GM18907 (cell line): ENCODE measurements around the gene PCDHA3.
"Not testable (repeated sequence)": the region's sequence is repeated elsewhere in the genome, so short reads cannot be mapped to it uniquely, and the experiment has no call there.

Source experiments
- ATAC-seq: cut with Tn5 transposase; IDR thresholded peaks from one replicate; pipeline ENCODE4 v1.9.1; 2021; ENCODE audit warnings: mild to moderate bottlenecking, moderate library complexity; ENCODE audit not compliant: unreplicated experiment

Gene PCDHA3

DNA sequence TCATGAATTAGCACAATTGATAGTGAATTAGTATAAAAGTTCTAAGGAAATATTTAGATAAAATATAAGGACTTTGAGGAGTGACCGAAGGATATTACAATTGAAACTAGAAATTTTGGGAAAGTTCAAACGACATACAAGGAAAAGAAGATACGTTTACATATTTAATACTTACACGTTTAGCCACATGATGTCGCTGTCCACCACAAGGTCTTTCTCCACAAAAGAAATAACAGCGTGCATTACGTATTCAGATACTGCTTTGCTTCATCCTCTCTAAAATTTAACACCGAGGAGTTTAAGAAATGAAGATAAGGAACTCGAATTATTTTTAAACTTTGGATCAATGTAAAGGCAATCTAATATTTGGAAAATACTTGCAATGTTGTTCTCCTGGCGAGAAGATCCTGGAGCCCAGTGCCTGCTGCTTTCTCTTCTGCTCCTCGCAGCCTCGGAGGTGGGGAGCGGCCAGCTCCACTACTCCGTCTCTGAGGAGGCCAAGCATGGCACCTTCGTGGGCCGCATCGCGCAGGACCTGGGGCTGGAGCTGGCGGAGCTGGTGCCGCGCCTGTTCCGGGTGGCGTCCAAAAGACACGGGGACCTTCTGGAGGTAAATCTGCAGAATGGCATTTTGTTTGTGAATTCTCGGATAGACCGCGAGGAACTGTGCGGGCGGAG is at the start of gene PCDHA3:
PCDHA3 (plus strand) TSS at position 242 of the 678 bp plus-strand sequence.
- no peak for ATAC-seq

DNA sequence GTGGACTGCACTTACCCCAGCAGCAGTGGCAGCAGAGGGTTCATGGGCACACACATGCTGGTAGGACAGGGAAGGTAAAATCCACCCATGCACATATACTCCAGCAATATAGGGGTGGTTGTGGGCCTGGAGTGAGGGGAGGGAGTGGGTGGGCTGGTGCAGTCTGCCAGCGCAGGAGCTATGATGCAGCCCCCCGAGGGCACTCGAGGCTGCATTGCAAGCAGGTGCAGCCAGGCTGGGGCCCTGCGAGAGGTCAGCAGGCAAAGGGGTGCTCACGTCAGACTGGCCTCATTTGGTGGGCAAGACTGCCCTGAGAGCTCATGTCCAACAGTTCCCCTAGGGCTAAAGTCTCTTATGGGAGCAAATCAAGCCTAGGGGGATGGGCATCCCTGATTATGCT is 47.3 kb upstream of the PCDHA3 start:
- no peak for ATAC-seq

DNA sequence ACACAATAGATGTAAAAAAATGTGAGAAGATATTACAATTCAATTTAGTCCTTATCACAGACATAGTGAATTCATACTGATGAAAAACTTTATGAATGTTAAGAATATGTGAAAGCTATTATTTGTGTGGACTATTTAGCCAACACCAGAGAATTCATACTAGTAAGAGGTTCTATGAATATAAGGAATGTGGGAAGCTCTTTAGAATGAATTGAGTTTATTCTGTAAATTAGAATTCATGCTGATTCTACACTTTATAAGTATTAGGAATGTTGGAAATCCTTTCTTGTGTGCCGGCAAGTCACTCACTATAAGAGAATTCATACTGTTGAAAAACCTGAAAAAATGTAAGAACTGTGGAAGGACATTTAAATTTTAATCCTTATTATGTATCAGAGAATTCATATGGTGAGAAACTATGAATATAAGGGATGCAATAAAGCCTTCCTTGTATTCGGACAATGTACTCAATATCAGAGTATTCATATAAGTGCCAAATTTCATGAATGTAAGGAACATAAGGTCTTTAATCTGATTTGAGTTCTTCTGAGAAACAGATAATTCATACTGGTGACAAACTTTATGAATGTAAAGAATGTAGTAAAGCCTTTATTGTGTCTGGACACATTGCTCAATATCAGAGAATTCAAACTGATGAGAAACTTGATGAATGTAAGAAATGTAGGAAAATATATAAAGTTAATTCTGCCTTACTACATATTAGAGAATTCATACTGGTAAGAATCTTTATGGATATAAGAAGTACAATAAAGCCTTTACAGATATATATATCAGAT is 36.5 kb upstream of the PCDHA3 start:
- ATAC-seq = no peak

DNA sequence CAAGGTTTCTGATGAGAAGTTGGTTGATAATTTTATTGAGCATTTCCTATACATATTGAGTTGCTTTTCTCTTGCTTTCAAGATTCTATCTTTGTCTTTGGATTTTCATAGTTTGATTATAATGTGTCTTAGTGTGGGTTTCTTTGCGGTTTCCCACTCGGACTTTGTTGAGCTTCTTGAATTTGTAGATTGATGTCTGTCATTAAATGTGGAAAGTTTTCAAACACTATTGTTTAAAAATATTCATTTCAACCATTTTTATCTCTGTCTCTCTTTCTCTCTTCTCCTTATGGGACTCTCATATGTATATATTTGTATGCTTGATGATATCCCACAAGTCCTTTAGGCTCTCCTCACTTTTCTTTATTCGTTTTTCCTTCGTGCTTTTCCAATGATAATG is 33.4 kb upstream of the PCDHA3 start:
- ATAC-seq = no peak

DNA sequence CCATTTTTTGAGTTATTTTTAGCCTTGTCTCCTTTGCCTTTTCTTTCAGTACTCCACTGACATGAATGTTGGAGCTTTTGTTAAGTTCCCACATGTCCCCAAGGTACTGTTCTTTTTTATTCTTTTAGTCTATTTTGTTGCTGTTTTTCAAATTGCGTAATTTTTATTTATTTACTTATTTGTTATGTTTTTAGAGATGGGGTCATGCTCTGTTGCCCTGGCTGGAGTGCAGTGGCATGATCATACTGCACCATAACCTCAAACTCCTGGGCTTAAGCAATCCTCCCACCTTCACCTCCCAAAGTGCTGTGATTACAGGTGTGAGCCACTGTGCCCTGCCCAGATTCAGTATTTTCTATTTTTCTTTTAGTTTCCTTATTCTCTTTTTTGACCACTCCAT is 20.3 kb upstream of the PCDHA3 start:
- no peak for ATAC-seq

DNA sequence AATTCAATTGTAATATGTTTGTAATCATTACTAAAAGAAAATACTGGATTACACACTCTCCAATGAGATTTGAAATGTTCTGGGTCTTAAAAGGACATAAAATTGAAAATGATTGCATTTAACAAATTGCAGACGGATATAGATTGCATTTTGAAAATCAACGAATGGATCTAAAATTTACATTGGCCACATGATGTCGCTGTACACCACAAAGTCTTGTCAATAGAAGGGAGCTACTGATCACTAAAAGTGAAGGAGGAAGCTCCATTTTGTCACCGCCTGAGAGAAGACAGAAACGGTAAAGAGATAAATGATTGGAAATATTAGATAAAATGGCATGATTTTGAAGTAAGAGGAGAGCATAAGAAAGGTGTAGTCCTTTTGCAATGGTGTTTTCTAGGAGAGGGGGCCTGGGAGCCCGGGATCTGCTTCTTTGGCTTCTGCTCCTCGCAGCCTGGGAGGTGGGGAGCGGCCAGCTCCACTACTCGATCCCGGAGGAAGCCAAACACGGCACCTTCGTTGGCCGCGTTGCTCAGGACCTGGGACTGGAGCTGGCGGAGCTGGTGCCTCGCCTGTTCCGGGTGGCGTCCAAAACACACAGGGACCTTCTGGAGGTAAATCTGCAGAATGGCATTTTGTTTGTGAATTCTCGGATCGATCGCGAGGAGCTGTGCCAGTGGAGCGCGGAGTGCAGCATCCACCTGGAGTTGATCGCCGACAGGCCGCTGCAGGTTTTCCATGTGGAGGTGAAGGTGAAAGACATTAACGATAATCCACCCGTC is 14.8 kb upstream of the PCDHA3 start, which contains the start of gene PCDHA1:
PCDHA1 (plus strand) TSS at position 236 of the 782 bp plus-strand sequence.
- ATAC-seq = no peak

DNA sequence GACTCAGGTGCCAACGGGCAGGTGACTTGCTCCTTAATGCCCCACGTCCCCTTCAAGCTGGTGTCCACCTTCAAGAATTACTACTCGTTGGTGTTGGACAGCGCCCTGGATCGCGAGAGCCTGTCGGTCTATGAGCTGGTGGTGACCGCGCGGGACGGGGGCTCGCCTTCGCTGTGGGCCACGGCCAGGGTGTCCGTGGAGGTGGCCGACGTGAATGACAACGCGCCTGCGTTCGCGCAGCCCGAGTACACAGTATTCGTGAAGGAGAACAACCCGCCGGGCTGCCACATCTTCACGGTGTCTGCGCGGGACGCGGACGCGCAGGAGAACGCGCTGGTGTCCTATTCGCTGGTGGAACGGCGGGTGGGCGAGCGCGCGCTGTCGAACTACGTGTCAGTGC is 13.4 kb upstream of the PCDHA3 start:
- not testable (repeated sequence) for ATAC-seq

DNA sequence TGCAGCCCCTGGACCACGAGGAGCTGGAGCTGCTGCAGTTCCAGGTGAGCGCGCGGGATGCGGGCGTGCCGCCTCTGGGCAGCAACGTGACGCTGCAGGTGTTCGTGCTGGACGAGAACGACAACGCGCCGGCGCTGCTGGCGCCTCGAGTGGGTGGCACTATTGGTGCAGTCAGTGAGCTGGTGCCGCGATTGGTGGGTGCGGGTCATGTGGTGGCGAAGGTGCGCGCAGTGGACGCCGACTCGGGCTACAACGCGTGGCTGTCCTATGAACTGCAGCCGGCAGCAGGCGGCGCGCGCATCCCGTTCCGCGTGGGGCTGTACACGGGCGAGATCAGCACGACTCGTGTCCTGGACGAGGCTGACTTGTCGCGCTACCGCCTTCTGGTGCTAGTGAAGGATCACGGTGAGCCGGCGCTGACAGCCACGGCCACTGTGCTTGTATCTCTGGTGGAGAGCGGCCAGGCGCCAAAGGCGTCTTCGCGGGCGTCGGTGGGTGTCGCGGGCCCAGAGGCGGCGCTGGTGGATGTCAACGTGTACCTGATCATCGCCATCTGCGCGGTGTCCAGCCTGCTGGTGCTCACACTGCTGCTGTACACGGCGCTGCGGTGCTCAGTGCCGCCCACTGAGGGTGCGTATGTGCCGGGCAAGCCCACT is 12.9 kb upstream of the PCDHA3 start:
- not testable (repeated sequence) for ATAC-seq

DNA sequence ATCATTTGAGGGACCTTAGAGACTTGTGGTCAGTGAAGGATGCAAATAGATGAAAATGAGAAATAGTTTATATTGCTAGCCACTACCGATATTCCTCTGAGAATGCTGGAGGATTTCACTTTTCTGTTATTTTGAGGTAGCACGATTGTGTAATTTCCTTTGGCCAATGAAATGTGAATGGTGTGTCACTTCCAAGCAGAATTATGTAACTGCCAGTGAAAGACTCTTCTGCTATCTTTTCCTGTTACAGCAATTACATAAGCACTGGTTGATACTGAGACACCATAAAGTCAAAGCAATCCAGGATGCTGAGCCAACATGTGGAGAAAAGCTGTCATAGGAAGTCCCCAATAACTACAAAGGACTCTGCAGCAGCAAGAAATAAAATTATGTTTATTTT is 9.8 kb upstream of the PCDHA3 start:
- ATAC-seq = no peak

DNA sequence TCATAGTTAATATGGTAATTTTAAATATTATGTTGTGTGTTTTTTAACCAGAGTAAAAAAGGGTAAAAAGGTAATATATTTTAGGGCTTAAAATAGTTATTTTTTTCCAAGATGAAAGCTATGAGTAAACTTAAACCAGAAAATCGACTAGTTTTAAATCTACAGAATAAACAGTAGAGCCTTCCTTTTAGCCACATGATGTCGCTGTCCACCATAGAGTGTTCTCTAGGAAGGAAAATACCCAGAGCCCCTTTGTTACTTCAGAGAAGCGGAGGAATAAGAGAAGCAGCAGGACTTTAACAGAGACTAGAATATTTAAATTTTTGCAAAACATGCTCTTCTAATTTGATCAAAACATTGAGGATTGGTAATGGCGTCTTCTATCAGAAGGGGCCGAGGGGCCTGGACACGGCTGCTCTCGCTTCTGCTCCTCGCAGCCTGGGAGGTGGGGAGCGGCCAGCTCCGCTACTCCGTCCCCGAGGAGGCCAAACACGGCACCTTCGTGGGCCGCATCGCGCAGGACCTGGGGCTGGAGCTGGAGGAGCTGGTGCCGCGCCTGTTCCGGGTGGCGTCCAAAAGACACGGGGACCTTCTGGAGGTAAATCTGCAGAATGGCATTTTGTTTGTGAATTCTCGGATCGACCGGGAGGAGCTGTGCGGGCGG is 6.1 kb upstream of the PCDHA3 start, which contains the start of gene PCDHA2:
PCDHA2 (plus strand) TSS at position 258 of the 664 bp plus-strand sequence.
- no peak for ATAC-seq

DNA sequence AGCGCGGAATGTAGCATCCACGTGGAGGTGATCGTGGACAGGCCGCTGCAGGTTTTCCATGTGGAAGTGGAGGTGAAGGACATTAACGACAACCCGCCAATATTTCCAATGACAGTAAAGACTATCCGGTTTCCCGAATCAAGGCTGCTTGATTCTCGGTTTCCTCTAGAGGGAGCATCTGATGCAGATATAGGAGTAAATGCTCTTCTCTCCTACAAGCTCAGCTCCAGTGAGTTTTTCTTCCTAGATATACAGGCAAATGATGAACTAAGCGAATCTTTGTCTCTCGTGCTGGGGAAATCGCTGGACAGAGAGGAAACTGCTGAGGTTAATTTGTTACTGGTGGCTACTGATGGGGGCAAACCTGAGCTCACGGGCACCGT is 5.6 kb upstream of the PCDHA3 start:
- no peak for ATAC-seq

DNA sequence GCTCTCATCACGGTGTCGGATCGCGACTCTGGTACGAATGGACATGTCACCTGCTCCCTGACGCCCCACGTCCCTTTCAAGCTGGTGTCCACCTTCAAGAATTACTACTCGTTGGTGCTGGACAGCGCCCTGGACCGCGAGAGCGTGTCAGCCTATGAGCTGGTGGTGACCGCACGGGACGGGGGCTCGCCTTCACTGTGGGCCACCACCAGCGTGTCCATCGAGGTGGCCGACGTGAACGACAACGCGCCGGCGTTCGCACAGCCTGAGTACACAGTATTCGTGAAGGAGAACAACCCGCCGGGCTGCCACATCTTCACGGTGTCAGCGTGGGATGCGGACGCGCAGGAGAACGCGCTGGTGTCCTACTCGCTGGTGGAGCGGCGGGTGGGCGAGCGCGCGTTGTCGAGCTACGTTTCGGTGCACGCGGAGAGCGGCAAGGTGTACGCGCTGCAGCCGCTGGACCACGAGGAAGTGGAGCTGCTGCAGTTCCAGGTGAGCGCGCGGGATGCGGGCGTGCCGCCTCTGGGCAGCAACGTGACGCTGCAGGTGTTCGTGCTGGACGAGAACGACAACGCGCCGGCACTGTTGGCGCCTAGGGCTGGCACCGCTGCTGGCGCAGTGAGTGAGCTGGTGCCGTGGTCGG is 4.7 kb upstream of the PCDHA3 start:
- ATAC-seq = not testable (repeated sequence)

DNA sequence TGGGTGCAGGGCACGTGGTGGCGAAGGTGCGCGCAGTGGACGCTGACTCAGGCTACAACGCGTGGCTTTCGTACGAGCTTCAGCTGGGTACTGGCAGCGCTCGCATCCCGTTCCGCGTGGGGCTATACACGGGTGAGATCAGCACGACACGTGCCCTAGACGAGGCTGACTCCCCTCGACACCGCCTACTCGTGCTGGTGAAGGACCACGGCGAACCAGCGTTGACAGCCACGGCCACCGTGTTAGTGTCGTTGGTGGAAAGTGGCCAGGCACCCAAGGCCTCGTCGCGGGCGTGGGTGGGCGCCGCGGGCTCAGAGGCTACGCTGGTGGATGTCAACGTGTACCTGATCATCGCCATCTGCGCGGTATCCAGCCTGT is 4.2 kb upstream of the PCDHA3 start:
- ATAC-seq = no peak

DNA sequence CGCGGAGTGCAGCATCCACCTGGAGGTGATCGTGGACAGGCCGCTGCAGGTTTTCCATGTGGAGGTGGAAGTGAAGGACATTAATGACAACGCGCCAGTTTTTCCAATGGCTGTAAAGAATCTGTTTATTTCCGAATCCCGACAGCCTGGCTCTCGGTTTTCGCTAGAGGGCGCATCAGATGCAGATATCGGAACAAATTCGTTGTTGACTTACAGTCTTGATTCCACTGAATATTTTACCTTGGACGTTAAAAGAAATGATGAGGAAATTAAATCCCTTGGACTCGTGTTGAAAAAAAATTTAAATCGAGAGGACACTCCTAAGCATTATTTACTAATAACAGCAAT is 611 bp downstream of the PCDHA3 start:
- no peak for ATAC-seq

DNA sequence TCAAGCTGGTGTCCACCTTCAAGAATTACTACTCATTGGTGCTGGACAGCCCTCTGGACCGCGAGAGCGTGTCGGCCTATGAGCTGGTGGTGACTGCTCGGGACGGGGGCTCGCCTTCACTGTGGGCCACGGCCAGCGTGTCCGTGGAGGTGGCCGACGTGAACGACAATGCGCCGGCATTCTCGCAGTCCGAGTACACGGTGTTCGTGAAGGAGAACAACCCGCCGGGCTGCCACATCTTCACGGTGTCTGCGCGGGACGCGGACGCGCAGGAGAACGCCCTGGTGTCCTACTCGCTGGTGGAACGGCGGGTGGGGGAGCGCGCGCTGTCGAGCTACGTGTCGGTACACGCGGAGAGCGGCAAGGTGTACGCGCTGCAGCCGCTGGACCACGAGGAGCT is 1.5 kb downstream of the PCDHA3 start:
- not testable (repeated sequence) for ATAC-seq

DNA sequence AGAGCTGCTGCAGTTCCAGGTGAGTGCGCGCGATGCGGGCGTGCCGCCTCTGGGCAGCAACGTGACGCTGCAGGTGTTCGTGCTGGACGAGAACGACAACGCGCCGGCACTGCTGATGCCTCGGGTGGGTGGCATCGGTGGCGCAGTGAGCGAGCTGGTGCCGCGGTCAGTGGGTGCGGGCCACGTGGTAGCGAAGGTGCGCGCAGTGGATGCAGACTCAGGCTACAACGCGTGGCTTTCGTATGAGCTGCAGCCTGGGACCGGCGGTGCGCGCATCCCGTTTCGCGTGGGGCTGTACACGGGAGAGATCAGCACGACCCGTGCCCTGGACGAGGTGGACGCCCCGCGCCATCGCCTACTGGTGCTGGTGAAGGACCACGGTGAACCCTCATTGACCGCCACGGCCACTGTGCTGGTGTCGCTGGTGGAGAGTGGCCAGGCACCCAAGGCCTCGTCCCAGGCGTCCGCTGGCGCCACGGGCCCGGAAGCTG is 2.0 kb downstream of the PCDHA3 start:
- ATAC-seq = no peak

DNA sequence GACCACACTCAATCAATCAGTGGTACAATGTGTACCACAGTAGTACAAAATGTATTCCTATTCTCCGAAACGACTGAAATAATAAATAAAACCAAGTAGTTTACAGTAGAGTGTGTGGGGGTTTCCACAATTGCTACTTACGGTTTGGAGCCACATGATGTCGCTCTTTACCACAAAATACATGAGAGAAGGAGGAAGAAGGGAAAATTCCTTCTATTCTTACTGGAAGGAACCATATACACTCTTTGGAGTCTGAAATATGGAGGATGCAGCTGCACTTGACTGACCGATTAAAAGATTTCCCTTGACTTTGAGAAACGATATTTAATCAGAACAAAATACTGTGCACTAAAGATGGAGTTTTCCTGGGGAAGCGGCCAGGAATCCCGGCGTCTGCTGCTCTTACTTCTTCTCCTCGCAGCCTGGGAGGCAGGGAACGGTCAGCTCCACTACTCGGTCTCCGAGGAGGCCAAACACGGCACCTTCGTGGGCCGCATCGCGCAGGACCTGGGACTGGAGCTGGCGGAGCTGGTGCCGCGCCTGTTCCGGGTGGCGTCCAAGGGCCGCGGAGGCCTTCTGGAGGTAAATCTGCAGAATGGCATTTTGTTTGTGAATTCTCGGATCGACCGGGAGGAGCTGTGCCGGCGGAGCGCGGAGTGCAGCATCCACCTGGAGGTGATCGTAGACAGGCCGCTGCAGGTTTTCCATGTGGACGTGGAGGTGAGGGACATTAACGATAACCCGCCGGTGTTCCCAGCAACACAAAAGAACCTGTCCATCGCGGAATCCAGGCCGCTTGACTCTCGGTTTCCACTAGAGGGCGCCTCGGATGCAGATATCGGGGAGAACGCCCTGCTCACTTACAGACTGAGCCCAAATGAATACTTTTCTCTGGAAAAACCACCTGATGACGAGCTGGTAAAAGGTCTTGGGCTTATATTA is 6.2 kb downstream of the PCDHA3 start, which contains the start of gene PCDHA4:
PCDHA4 (plus strand) TSS at position 235 of the 942 bp plus-strand sequence.
- ATAC-seq = no peak

DNA sequence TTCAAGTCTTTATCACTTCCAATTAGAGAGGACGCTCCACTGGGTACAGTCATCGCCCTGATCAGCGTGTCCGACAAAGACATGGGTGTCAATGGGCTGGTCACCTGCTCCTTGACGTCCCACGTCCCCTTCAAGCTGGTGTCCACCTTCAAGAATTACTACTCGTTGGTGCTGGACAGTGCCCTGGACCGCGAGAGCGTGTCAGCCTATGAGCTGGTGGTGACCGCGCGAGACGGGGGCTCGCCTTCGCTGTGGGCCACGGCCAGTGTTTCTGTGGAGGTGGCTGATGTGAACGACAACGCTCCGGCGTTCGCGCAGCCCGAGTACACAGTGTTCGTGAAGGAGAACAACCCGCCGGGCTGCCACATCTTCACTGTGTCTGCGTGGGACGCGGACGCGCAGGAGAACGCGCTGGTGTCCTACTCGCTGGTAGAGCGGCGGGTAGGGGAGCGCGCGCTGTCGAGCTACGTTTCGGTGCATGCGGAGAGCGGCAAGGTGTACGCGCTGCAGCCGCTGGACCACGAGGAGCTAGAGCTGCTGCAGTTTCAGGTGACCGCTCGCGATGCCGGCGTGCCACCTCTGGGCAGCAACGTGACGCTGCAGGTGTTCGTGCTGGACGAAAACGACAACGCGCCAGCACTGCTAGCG is 7.5 kb downstream of the PCDHA3 start:
- ATAC-seq = not testable (repeated sequence)
